Urothelium cell line (cell line): ENCODE measurements around the gene OR4C16.

Experiments used
- DNase-seq: peaks from one replicate; pipeline ENCODE4 v3.0.0; 2011; ENCODE audit warnings: low spot score, mixed read lengths
- FAIRE-seq: peaks from 2 replicates; lab custom pipeline; 2011; peaks lifted over from hg19 to GRCh38; lab: Jason Lieb, UNC

The OR4C16 gene, protein sequence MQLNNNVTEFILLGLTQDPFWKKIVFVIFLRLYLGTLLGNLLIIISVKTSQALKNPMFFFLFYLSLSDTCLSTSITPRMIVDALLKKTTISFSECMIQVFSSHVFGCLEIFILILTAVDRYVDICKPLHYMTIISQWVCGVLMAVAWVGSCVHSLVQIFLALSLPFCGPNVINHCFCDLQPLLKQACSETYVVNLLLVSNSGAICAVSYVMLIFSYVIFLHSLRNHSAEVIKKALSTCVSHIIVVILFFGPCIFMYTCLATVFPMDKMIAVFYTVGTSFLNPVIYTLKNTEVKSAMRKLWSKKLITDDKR

DNA sequence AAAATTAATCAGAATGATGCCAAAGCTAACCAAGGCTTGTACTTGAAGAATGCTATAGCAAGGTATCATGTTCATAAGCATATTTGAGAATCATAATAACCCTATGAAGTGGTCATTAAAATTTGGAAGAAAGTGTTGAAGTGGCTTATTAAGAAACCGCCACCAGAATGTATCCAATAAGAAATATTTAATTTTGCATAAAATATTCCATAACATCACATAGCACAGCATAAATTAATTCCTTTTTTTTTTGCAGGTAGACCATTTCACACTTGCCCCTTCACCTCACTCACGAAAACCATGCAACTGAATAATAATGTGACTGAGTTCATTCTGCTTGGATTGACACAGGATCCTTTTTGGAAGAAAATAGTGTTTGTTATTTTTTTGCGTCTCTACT is at the start of gene OR4C16:
Gene OR4C16 (plus strand): TSS at position 301 of the 400 bp plus-strand sequence. CDS start 0 bp downstream, at position 301.
- FAIRE-seq (no peak), DNase-seq (no peak)

- no peak for FAIRE-seq
- DNase-seq = no peak
Observed at GRCh38 chr11:55554169-55554568, 17.8 kb upstream of the OR4C16 start, which contains the start of gene OR4C15. Gene OR4C15, plus strand, starts transcription at chr11:55554469. Its CDS starts 0 bp downstream, at chr11:55554469.

GRCh38 chr11:55572548-55572947 is 620 bp downstream of the OR4C16 start:
- FAIRE-seq (no peak), DNase-seq (no peak)

GRCh38 chr11:55607545-55607944 is 35.6 kb downstream of the OR4C16 start, which contains the start of gene OR4C11:
Gene OR4C11, minus strand, starts transcription at chr11:55607645. Its CDS starts 3,272 bp downstream, at chr11:55604373.
- no peak for DNase-seq
- FAIRE-seq = no peak
